HG03175 (cell line): ENCODE measurements around the gene KCNK5.

Experiments
- ATAC-seq: cut with Tn5 transposase; IDR thresholded peaks from one replicate; pipeline ENCODE4 v1.9.1; 2021; ENCODE audit warnings: mild to moderate bottlenecking, moderate library complexity; ENCODE audit not compliant: unreplicated experiment

Gene KCNK5

DNA sequence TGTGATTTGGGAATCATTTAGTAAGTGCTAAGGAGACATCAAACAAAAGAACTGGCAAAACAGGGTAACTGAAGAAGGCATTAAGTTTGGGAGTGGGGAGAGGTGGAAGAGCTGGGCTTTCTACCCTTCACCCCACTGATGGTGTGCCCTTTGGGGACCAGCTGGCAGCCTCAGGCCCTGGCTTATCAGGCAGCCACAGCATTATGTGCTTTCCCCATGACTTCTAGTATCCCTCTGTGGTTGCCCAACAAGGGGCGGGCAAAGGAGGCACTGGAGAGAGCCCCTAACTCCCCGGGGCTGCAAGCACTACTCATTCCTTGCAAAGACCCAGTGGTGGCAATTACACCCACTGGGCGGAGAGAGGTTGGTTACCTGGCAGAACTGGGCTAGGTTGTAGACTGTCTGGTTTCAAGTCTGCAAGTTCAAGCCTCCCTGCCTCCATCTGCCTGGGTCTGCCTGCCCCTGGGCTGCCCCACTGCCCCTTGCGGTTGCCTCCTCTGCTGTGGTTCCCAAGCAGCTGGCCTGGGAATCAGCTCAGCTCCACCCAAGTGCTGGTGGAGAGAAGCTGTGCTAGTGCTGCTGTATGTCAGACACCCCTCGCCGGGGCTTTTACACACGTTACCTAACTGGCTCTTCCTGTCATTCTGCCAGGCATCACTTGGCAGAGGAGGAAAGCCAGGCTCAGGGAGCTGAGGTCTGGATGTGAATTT, 29.9 kb downstream of the KCNK5 start:
- ATAC-seq, result no peak

DNA sequence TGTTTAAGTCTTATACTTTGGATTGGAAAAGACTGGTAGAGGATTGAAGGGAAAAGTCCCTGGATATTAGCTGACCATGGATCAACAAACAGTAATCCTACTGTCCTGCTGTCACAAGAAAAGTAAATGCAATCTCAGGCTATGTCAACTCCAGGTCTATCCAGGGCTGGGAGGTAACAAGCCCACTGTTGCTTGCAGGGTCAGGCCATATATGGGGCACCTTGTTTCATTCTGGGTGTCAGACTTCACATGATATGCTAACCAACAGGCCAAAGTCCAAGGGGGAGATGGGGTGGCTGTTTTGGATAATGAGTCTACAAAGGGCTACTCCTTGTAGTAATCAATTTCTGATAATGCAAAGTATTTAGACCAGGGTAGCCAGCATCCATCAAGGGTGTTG, 30.7 kb downstream of the KCNK5 start:
- ATAC-seq, result no peak

DNA sequence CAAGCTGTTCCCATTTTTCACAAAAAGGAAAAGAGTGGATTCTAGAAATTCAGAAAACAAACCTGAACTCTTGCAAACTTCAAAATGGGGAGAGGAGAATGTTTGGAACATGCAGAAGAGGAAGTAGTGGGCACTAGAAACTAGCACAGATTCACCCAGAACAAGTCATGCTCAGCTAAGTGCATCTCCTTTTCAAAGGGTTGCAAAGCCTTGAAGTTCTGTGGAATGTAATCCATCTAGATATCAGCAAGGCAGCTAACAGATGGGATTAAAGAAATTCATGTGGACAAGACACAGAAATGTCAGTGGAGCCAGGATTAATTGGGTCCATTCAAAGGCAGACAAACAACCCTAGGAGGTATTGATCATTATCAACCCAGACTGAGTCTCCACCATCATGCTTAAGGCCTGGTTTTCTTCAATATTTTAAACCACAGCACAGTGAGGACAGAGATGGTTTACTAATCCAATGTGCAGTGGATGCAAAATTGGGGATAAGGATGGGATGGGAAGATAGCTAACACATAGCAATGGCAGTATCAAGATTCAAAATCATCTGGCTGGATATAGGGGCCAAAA, 31.3 kb downstream of the KCNK5 start:
- no peak for ATAC-seq

DNA sequence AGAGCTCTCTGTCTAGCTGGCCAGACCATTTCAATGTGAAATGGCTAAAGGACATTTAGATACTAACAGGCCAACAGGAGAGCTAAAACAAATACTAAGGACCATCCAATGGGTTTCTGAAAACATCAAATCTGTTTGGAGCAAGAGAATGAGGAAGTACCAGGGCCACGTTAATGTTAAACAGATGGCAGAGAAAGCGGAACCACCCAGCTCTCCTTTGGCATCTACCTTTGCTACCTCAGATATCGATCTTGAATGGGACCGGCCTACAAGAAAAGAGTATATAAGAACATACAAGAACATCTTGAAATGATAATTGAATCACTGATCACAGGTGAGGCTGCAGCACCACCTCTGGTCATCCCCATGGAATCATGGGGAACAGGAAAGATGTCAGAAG, 31.8 kb downstream of the KCNK5 start:
- ATAC-seq, result no peak

DNA sequence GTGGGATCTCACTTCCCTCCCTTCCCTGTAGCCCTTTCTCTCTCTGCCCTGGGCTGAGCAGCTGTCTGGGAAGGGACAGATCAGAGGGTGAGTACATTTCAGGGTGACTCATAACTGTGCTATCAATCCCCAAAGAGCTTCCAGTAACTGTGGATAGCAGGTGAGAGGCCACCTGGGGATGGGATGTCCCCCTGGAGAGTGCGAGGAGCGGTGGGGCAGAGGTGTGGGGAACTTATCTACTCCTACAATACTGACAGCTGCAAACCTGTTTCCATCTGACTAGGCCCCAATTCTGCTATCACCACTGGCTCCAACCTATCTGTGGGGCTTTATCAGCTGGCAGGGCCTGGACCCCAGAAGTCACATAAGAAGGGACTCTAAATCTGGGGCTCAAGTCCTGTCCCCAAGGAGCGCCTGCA, 32.6 kb downstream of the KCNK5 start:
- ATAC-seq, result no peak

DNA sequence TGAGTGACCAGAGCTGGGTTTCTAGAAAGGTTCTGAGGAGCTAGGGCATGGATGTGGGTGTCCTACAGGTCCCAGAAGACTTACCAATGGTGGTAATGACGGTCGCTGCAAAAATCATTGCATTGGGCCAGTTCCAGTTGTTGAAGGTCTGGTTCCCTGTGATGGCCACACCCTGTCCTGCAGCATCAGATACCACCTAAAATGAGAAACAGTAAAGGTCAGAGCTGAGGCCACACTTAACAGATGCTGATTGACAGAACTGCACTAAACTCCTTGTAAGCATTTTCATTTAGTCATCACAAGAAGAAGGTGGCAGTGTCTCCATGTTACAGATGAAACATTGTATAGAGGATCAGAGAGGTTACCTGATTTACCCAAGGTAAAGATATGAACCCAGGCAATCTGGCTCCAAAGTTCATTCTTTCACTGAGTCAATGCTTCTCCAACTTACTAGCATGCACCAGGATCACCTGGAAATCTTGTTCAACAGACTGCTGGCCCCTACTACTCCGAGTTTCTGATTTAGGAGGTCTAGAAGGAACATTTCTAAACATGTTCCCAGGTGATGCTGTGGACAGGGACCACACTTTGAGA, 33.4 kb downstream of the KCNK5 start:
- no peak for ATAC-seq

DNA sequence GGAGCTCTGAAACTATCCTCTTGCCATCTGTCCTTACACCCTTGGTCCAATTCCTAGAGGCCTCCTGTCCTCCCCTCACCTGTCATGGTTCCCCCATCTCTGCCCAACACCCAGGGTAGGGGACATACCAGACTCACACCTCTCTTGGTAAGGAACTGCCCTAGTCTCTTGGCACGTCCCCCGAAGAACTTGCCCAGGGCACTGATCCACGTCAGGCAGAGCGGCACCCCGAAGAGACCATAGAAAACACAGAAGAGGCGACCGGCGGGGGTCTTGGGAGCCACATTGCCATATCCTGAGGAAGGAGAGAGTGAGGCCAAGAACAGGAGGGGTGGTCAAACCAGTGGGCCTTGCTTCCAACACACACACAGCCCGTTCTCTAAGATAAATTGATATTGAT, 34.8 kb downstream of the KCNK5 start:
- ATAC-seq, result no peak

DNA sequence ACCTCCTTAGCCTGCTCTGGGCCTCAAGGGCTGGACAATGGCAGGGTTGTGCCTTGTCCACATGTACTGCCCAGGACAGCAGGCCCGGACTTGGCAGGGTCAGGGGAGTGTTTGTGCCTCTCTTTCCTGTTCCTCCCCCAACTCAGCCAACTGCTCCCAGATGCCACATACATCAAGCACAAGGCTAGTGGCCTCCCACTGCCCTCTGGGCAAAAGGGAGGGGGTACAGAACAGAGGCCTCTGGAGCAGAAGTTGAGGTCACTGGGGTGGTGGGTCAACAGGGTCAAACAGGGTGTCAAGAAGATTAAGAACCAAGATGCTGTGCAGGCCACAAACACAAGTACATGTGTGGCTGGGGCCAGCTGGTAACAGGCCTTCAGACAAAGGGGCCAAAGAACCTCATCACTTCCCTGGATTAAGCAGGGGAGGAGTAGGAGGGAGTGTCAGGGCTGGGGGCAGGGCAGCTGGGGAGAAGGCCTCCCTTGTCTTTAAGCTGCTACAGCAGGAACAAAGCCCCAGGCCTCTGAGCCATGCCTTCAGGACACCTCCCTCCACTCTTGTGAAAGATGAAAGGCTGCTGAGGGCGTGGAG, 36.0 kb downstream of the KCNK5 start:
- no peak for ATAC-seq

DNA sequence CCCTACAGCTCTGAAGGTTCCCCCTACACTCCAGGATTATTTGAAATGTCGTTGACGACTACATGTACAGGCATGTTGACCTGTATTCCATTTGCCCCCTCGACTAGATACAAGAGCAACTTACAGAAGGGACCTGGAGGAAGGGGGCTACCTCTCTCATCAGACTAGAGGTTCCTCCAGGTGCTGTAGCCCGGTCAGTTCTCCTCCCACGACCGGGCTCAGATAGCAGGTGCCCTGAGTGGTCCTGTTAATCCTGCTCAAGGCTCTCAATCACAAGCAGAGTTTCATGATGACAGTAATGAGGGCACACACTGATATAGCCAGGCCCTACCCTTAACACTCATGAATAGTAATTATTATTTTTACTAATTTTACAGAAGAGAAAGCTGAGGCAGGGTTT, 36.5 kb downstream of the KCNK5 start:
- no peak for ATAC-seq

DNA sequence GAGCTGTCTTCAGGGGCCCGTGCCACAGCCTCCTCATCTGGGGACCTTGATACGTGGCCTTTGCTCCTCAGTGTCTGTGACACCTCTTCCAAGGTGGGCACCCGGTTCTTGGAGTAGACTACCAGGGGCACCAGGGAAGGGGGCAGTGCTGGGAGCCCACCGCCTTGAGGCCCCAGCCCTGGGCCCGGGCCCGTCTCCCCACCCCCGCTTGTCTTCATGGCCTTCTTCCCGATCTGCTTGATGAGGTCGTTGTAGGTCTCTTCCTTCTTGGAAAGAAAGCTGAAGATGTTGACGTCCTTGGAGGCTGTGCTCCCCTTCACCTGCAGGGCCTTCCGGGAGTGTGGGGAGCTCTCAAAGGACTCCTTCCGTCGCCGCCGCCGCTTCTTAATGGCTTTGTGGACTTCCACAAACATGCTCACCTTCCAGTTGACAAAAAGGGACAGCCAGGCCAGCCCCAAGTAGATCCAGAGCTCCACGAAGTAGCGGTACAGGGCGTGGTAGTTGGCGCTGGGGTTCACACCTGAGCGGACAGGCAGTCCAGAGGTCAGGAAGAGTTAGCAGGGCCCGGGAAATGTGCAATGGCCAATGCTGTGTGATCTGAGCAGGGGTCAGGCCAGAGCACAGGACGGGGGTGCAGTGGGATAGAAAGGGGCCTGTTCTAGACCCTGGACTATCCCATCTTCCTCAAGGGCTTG, 37.9 kb downstream of the KCNK5 start:
- ATAC-seq, result no peak

DNA sequence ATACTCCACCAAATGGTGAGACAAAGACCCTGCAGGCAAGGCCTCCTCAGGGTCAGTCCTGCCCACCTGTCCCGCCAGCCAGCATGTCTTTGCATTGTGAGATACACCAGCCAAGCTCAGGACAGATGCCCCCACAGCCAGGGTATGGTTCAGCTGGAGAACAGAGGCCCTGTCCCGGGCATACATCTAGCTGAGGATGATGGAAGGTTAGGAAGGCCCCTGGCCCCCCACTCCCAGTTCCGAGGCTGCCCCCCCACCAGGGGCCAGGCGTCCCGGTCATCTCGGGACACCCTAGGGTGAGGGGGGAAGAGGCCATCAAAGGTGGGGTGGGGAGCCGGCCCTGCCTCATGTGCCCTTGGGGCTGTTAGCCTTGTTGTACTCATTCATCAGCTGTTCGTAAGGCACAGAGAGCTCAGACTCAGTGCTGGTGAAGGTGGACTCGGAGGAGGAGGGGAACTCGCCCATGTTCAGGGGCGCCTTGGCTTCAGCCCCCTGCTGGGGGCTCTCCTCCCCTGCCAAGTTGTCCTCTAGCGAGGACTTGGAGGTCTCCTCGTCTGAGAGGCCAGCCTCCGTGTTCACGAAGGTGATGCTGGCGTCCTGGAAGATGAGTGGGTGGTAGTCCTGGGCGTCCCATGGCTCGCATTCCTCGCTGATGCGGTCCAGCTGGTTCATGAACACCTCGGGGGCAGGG, 38.6 kb downstream of the KCNK5 start:
- ATAC-seq, result no peak

DNA sequence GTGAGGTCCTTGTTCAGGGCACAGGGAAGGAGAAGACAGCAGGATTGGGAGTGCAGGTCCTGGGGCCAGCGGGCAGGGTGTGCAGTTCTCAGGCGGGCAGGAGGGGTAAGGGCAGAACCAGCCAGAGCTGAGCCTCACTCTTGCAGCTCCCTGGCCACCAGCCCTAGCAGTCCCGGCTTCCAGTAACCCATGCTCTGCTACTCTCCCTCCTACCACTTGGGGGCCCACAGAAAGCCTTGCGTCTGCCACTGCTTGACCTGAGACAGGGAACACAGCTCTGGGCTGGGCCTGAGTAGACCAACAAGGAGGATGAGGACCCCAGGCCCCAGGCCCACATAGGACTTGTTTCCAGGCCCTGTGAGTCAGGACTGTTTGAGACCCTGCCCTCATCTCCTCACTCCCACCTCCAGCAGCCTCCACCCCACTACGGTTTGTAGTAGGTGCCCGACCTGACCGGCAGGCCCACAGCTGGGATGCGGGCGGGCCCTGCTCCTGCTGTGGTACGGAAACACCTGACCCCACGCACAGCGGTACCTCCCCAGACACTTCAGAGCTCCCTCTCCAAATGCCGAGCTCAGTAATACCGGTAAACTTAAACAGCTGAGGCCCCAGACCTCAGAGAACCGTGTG, 39.2 kb downstream of the KCNK5 start:
- peak; percentile 63 for ATAC-seq

DNA sequence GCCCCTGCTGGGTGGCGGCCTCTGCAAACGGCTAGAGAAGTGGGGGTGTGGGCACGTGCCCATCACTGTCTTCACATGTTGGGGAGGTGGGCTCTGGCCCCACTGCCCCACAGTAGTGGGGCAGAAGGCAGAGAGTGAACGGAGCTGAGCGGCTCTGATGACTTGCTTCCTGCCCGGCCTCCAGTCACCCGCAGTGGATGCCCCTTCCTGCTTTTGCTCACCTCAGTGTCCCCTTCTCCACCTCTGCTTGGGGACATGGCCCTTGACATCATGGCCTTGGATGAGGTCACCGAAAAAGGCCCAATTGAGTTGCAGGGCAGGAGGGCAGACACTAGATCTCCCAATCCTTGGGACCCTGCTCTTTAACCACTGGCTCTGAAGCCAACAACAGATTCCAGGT, 40.1 kb downstream of the KCNK5 start:
- ATAC-seq, result no peak

DNA sequence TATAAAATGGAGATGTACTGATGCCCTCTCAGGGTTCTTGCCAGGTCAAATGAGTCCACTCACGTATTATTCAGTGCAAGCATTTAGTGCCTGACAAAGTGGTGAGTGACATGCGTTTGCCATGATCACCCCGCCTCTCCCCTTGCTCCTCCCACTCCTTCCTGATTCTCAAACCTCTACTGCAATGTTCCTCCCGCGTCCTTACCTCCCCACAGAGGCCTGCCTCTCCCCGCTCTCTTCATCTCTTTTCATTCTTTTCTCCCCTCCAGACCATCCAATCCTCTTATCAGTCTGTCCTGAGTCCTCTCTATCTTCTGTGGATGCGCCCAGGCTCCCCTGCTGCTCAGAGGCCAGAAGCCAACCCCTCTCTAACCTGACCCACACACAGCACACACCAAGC, 40.7 kb downstream of the KCNK5 start:
- no peak for ATAC-seq

DNA sequence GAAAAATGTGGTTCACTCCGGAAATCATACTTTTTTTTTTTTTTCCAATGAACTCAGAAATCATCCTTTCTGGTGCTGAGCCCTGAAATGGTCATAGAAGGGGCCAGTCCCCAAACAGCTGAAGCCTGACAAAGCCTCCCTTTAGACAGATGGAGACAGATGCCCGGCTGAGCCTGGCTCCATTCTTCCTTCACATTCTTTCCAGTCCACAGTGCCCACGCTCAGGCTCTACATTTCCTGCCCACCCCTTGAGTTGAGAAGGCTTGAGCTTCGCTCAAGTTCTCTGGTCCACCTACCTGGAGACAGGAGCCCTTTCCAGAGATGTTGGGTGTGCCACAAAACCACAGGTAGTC, 41.2 kb downstream of the KCNK5 start:
- no peak for ATAC-seq

DNA sequence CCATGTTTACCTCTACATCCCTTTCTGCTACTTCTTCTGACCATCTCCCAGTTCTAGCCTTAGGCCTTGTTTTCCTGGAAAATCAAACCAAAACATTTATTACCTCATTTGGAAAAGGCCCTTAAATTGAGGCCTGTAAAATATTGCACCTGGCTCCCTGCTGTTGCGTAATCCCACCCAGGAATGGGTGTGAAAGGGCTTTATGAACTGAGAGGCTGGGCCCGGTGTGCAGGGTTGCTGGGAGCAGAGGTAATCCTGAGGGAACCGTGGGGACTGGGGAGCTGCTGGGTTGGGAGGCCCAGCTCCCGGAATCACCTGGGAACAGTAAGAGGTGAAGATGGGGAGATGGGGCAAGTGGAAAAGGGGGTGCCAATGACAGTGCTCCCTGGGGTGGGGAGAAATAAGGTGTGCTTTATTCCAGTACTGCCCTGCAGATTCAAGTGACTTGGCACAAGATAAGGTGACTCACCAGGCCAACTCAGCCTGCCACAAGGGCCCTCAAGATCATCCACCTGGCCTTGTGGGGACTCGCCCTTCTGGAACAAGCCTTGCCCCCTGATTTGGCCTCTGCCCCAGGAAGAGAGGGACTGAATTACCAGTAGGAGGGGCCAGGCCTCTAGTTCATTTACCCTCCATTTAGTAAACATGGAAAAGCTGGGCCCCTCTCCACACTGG, 44.2 kb downstream of the KCNK5 start:
- no peak for ATAC-seq

DNA sequence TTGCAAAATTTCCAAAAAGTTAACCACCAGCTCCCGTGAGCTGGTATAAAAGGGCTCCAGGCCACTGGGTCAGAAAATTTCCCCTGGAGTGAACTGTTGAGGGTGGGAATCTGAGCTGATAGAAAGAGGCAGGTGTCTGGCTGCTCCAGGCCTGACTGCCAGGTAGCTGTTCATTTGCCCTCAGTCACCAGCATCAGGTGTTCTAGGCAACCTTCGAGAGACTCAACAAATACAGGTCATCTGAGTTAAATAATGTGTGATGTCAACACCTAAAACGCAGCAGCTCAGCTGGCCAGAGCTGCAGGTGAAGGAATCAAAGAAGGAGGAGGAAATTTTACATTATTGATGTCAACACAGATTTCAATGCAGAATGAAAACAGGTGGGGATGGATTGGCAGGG, 46.7 kb downstream of the KCNK5 start:
- ATAC-seq, result no peak

DNA sequence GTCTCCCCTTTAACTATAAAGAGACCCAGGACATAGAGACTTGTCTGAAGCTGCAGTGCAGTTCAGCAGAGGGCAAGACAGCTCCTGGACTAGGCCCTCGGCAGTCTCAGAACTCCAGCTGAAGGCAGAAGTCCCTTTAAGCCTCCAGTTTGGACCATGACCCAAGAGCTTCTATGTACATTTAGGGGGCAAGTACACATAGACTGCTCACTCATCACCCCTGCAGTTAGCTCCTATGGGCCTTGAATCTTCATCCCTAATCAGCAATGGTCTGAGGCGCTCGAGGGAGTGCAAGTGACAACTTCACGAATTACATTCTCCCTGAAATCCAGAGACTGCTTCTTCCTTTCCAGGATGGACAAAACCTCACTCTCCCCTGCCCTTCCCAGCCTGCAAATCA, 47.4 kb downstream of the KCNK5 start:
- no peak for ATAC-seq

DNA sequence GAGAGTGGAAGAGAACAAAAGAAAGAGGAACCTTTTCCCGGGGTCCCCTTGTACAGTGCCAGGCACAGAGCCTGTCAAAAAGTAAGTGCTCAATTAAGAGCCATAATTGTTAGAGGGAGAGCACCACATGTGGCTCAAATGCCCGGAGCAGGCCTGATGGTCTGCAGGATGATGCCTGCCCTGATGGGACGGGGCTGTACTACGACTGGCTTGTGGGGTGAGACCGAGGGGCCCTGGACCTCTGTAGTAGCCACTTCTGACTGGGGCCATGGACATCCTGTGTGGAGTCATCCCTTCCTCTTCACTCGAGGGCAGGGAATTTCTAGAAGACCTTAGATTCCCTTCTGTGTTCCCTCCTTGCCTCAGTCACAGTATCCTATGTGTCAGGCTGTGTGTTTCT, 47.9 kb downstream of the KCNK5 start:
- ATAC-seq, result no peak

DNA sequence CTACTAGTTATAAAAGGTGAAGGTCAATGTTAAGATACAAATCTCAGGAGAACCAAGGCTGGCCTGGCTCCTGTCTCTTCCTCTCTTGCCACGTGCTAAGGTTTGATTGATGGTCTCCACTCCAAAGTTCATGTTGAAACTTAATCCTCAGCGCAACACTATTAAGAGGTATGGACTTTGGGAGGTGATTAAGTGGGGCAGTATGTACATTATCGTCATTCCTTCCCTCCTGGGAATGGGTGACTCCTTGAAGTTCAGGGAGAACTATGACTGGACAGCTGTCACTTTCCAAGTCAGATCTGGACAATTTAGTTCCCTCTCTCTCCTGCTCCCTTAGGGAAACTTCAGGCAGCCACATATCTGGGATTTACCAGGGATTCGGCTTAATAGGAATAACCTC, 50.5 kb downstream of the KCNK5 start:
- ATAC-seq, result no peak
